ENCODE results near the gene EXD3.
"Not testable (repeated sequence)": the region's sequence is repeated elsewhere in the genome, so short reads cannot be mapped to it uniquely, and the experiment has no call there.

EXD3 gene

GRCh38 chr9:137390553-137391410 is 32.2 kb downstream of the EXD3 start:
- no peak for DNase-seq (ENCODE audit: low spot score)
- H3K27ac ChIP-seq, result peak overlapping the region in 1 of 2 donors; percentile 71
- H3K4me3 ChIP-seq, result no peak overlapping the region
- TF ChIP-seq CTCF (IDR thresholded peaks at IDR 0.05), result no peak

- Histone ChIP-seq H3K4me3 (no peak overlapping the region), H3K27ac (no peak overlapping the region)
- DNase-seq (ENCODE audit: low spot score), result no peak
- no peak for TF ChIP-seq CTCF (IDR thresholded peaks at IDR 0.05)
These were observed 33.6 kb downstream of the EXD3 start for GRCh38 chr9:137389428-137389746.

- Histone ChIP-seq H3K4me3 (no peak overlapping the region), H3K27ac (no peak overlapping the region)
- no peak for DNase-seq (ENCODE audit: low spot score)
- no peak for TF ChIP-seq CTCF (IDR thresholded peaks at IDR 0.05)
These were observed 34.2 kb downstream of the EXD3 start for GRCh38 chr9:137388589-137389427.

- no peak for DNase-seq (ENCODE audit: low spot score)
- H3K4me3 ChIP-seq, result no peak overlapping the region
- H3K27ac ChIP-seq, result peak overlapping the region in 1 of 2 donors; percentile 57
These were observed 34.9 kb downstream of the EXD3 start for GRCh38 chr9:137387891-137388560.

GRCh38 chr9:137387114-137387890 is 35.7 kb downstream of the EXD3 start:
- DNase-seq (ENCODE audit: low spot score), result no peak
- peak overlapping the region in 1 of 2 donors; percentile 57 for H3K27ac ChIP-seq
- TF ChIP-seq CTCF (IDR thresholded peaks at IDR 0.05), result no peak
- no peak overlapping the region for H3K4me3 ChIP-seq

More at GRCh38 chr9:137387891-137388560, 34.9 kb downstream of the EXD3 start:
- no peak for TF ChIP-seq CTCF (IDR thresholded peaks at IDR 0.05)

GRCh38 chr9:137386507-137387113 is 36.4 kb downstream of the EXD3 start:
- not testable (repeated sequence) for H3K4me3 ChIP-seq; DNase-seq (ENCODE audit: low spot score)

More at GRCh38 chr9:137386507-137387113, 36.4 kb downstream of the EXD3 start:
- peak overlapping the region in 1 of 2 donors; percentile 4 for H3K27ac ChIP-seq
